GM12872 (cell line): ENCODE data around the gene FRK.

ENCODE experiments used
- CTCF ChIP-seq: IDR thresholded peaks from 3 replicates; pipeline ENCODE4 v1.5.1; 2011; ENCODE audit warnings: low read depth, mild to moderate bottlenecking, low read length, moderate library complexity; ENCODE audit not compliant: insufficient read depth

The FRK gene

GRCh38 chr6:116057766-116058165 is 2.9 kb downstream of the FRK start:
- no peak for TF ChIP-seq CTCF

DNA sequence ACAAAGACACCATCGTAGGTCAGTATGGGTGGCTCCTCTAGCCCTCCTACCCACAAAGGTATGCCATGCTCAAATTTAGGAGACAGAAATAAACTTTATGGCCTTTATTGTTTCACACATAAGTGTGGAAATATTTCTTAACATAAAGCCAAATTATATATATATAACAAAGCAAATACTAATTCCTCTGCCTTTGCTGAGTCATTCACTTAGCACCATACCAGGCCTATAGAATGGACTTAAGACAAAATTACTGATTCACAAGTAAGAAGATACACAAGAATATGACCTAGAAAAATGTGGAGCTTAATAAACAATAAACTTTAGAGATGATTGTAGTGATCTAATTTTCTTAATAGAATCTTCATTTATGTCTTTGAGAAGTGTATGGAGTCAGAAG is 5.2 kb downstream of the FRK start:
- no peak for TF ChIP-seq CTCF

DNA sequence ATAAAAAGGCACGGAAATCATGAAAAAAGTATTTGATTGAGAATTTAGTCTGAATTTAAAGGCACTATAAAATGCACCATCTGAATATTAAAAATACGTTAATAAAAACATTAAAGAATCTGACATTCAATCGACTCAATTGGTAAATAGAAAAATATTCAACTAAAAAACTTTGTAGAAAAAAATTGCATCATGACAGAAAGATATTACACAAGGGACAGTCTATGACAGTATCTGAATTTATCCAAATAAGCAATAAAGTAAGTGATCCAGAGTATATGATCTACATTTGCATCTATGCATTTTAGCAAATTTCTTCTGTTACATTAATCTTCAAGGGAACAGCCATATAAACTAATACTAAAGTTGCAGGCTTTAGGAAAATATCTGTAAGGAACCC is 9.4 kb downstream of the FRK start:
- no peak for TF ChIP-seq CTCF

DNA sequence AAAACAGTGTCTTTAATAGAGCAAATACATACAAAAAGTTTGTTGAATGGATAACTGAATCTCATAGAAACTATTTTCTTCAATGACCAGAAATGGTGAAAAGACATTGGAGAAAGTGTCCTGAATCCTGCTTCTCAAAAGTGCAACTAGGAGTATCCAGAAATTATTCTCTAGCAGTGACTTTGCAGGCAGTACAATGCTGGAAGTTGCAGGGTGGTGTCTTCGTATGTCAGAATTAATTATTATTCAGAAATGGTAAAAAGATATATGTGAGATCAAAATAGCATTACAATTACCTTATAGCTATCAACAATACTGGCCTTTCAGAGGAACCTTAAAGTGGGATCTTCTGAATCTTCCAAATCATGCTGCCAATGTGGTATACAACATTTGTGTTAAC is 10.0 kb downstream of the FRK start:
- TF ChIP-seq CTCF, result no peak

DNA sequence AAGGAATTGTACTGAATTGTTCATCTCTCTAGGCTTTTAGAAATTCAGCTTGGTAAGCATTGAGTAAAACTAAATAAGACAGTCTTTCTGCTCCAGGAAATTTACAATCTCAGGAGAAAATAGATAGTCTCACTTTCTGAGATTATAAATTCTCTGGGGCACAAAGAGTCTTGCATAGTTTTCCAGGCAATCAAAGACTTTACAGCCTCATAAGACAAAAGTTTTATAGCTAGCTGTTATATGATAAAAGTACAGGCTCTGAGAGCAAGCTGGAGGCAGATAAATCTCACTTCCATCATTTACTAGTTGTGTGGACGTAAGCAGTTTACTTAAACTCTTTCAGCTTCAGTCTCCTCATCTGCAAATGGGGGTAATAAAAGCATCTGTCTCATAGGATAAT is 11.4 kb downstream of the FRK start:
- TF ChIP-seq CTCF, result no peak

DNA sequence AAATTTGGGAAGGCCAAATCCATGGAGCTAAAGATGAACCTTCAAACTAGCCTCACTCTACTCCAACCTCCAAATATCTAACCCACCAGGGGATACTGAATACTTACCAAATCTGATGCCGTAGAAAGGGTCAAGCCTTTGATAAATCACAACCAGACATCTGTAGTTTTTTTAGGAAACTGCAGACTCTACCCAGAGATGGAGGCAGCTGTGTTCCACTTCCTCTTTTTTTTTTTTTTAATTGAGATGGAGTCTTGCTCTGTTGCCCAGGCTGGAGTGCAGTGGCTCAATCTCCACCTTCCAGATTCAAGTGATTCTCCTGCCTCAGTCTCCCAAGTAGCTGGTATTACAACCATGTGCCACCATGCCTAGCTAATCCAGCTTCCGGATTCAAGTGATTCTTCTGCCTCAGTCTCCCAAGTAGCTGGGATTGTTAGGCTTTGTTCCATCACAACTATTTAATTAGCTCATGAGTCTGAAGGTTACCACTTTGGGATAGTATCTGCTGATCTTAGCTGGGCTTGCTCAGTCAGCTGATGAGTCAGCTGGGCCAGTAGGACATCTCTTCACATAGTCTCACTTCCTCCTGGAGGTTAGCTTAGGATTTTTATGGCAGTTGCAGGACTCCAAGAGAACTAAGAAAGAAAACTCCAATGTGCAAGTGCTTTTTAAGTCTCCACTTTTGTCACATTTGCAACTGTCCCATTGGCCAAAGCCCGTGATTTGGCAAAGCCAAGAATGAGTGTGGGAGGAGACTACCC is 13.3 kb downstream of the FRK start:
- TF ChIP-seq CTCF, result no peak

- no peak for TF ChIP-seq CTCF
Observed at GRCh38 chr6:116046737-116047136, 14.0 kb downstream of the FRK start.
